ENCODE measurements around the gene CCDC149. TPM values are rescaled to one million over a fixed set of nuclear protein-coding genes. Genes with fewer than 3 reads are reported as not detected.

The CCDC149 gene
- total RNA-seq, 1 donor from 2014 or later = 42.5 TPM

- ATAC-seq (no peak), DNase-seq (ENCODE audit: low spot score) (no peak)
- intact Hi-C loops (cut with DNase I) = no loop called here
These were observed 142.2 kb downstream of the CCDC149 start for GRCh38 chr4:24770667-24771066.

GRCh38 chr4:24770032-24770584 is 142.7 kb downstream of the CCDC149 start:
- intact Hi-C loops (cut with DNase I) = no loop called here
- ATAC-seq (peak; percentile 55), DNase-seq (ENCODE audit: low spot score) (no peak)

- DNase-seq (ENCODE audit: low spot score) = no peak
- intact Hi-C loops (cut with DNase I) = no loop called here
- ATAC-seq = no peak
These were observed 143.3 kb downstream of the CCDC149 start for GRCh38 chr4:24769571-24769970.

GRCh38 chr4:24768604-24769003 is 144.2 kb downstream of the CCDC149 start:
- ATAC-seq (no peak), DNase-seq (ENCODE audit: low spot score) (no peak)

GRCh38 chr4:24768006-24768405 is 144.8 kb downstream of the CCDC149 start:
- ATAC-seq (no peak), DNase-seq (ENCODE audit: low spot score) (no peak)
- intact Hi-C loops (cut with DNase I) = no loop called here

More at GRCh38 chr4:24768604-24769003, 144.2 kb downstream of the CCDC149 start:
- intact Hi-C loops (cut with DNase I) = no loop called here

- DNase-seq (ENCODE audit: low spot score) (no peak), ATAC-seq (no peak)
- intact Hi-C loops (cut with DNase I) = no loop called here
These were observed 147.4 kb downstream of the CCDC149 start for GRCh38 chr4:24765376-24765988.

- DNase-seq (ENCODE audit: low spot score) = no peak
- ATAC-seq = no peak
- intact Hi-C loops (cut with DNase I) = no loop called here
These were observed 148.5 kb downstream of the CCDC149 start for GRCh38 chr4:24764345-24764744.

- intact Hi-C loops (cut with DNase I) = no loop called here
- ATAC-seq = no peak
- DNase-seq (ENCODE audit: low spot score) = no peak
These were observed 149.1 kb downstream of the CCDC149 start for GRCh38 chr4:24763631-24764297.

Other genes starting within 250 kb of the CCDC149 start
- gene SOD3, start 117.5 kb downstream of the CCDC149 start, total RNA-seq = 178 TPM
- 52.1 TPM for gene LGI2, start 117.9 kb upstream of the CCDC149 start, total RNA-seq
- 11.3 TPM for gene SEPSECS, start 247.4 kb upstream of the CCDC149 start, total RNA-seq

All from sciatic nerve (tissue), 2 donors.